Urinary bladder (tissue), 4 donors: ENCODE data around the gene OTULINL. TPM values are rescaled to one million over a fixed set of nuclear protein-coding genes. Genes with fewer than 3 reads are reported as not detected.

Source experiments
- DNase-seq: peaks from one replicate; pipeline ENCODE4 v3.0.0-alpha.2; 2015; ENCODE audit errors: extremely low spot score
- H3K27ac ChIP-seq: one replicate; pipeline ENCODE4 v1.5.1; 2013; ENCODE audit warnings: low read depth, mild to moderate bottlenecking, moderate library complexity
- H3K36me3 ChIP-seq: one replicate; pipeline ENCODE4 v1.6.1; 2013; ENCODE audit warnings: mild to moderate bottlenecking, moderate library complexity; ENCODE audit not compliant: insufficient read depth
- H3K4me1 ChIP-seq: one replicate; pipeline ENCODE4 v1.6.1; 2013; ENCODE audit warnings: mild to moderate bottlenecking, moderate library complexity; ENCODE audit not compliant: insufficient read depth
- H3K4me3 ChIP-seq: one replicate; pipeline ENCODE4 v1.5.1; 2013; ENCODE audit warnings: low read depth, low read length
- WGBS: extraction: QIAGEN DNeasy Blood & Tissue Kit; methylation state at CpG from one replicate; pipeline ENCODE4 v1.1.7; 2013; 5-methylcytosine and 5-hydroxymethylcytosine counted together
- polyA plus RNA-seq: library from polyadenylated mRNA; stranded (reverse); fragments of 200-250 nt; gene quantifications from one replicate; pipeline ENCODE4 v1.2.3, GENCODE V29; 2013
- total RNA-seq: library from RNA; depleted of rRNA; stranded (reverse); fragments of >200 nt; gene quantifications from one replicate; pipeline ENCODE4 v1.2.3, GENCODE V29; 2014
- donor health status: healthy with polysubstance abuse.
- donor health status: healthy.

The OTULINL gene
- total and polyA plus RNA-seq, 2 donors, result 7.1 to 13.0 TPM

- 69% methylated on average over 2 of the region's 2 CpGs for WGBS
- H3K4me3 ChIP-seq, result no peak overlapping the region
- no peak overlapping the region for H3K27ac ChIP-seq
- no peaks in the 10 kb centered on the region for H3K4me1 ChIP-seq
- H3K36me3 ChIP-seq, result peaks cover 2% of the 10 kb centered on the region
- DNase-seq, result no peak
Observed at GRCh38 chr5:14598225-14598624, 16.6 kb downstream of the OTULINL start.

- Histone ChIP-seq H3K36me3 (peaks cover 2% of the 10 kb centered on the region), H3K4me3 (no peak overlapping the region), H3K4me1 (no peaks in the 10 kb centered on the region), H3K27ac (no peak overlapping the region)
- DNase-seq, result no peak
- 93% methylated on average over 1 of the region's 1 CpG for WGBS
Observed at GRCh38 chr5:14599476-14600127, 18.0 kb downstream of the OTULINL start.

- Histone ChIP-seq H3K36me3 (peaks cover 2% of the 10 kb centered on the region), H3K4me3 (no peak overlapping the region), H3K4me1 (no peaks in the 10 kb centered on the region), H3K27ac (no peak overlapping the region)
- 90% methylated on average over 1 of the region's 1 CpG for WGBS
- no peak for DNase-seq
Observed at GRCh38 chr5:14600846-14601245, 19.3 kb downstream of the OTULINL start.

DNA sequence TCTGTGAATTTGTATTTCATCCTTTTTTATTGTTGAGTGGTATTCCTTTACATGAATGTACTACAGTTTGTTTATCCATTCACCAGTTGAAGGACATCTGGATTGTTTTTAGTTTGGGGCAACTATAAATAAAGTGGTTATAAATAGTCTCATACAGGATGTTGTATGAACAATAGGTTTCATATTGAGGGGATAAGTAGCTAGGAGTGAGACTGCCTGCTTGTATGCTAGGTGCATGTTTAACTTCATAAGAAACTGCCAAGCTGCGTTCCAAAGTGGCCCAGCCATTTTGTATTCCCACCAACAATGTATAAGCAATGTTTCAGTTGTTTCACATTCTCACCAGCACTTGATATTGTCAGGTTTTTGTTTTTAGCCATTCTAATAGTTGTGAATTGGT, 21.5 kb downstream of the OTULINL start:
- Histone ChIP-seq H3K4me1 (no peaks in the 10 kb centered on the region), H3K27ac (no peak overlapping the region), H3K36me3 (peaks cover 2% of the 10 kb centered on the region), H3K4me3 (no peak overlapping the region)
- 87% methylated on average over 1 of the region's 1 CpG for WGBS
- no peak for DNase-seq

DNA sequence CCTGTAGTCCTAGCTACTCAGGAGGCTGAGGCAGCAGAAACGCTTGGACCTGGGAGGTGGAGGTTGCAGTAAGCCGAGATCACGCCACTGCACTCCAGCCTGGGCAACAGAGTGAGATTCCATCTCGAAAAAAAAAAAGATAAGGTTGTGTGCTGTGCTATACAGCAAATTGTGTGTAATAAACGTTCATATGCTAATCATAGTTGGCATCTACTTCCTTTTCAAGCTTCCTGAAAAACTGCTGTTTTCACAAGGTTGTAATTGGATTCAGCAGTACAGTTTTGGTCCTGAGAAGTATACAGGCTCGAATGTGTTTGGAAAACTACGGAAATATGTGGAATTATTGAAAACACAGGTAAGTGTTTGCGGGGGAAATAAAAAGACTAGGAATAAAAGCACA, 25.5 kb downstream of the OTULINL start:
- H3K27ac ChIP-seq, result no peak overlapping the region
- H3K36me3 ChIP-seq, result peaks cover 2% of the 10 kb centered on the region
- 78% methylated on average over 8 of the region's 8 CpGs for WGBS
- DNase-seq, result no peak
- no peak overlapping the region for H3K4me3 ChIP-seq
- no peaks in the 10 kb centered on the region for H3K4me1 ChIP-seq

DNA sequence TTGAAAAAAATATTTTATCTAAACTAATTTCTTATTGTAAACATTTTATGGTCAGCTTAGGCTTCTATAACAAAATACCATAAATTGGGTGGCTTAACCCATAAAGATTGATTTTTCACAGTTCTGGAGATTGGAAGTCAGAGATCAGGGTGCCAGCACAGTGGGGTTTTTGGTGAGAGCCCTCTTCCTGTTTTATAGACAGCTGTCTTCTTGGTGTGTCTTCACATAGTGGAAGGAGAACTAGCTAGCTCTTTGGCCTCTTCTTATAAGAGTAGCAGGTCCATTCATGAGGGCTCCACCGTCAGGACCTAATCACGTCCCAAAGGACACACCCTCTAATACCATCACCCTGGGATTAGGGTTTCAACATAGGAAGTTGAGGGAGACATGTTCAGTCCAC, 26.6 kb downstream of the OTULINL start:
- no peaks in the 10 kb centered on the region for H3K4me1 ChIP-seq
- H3K4me3 ChIP-seq, result no peak overlapping the region
- 35% methylated on average over 2 of the region's 2 CpGs for WGBS
- DNase-seq, result no peak
- no peak overlapping the region for H3K27ac ChIP-seq
- H3K36me3 ChIP-seq, result no peaks in the 10 kb centered on the region

- no peak overlapping the region for H3K27ac ChIP-seq
- no peaks in the 10 kb centered on the region for H3K36me3 ChIP-seq
- no peaks in the 10 kb centered on the region for H3K4me1 ChIP-seq
- H3K4me3 ChIP-seq, result no peak overlapping the region
- 80% methylated on average over 2 of the region's 2 CpGs for WGBS
- no peak for DNase-seq
Observed at GRCh38 chr5:14611737-14612136, 30.1 kb downstream of the OTULINL start.

GRCh38 chr5:14614490-14614889, 32.9 kb downstream of the OTULINL start:
- no peaks in the 10 kb centered on the region for H3K4me1 ChIP-seq
- 90% methylated on average over 5 of the region's 5 CpGs for WGBS
- no peak overlapping the region for H3K4me3 ChIP-seq
- no peak overlapping the region for H3K27ac ChIP-seq
- no peak for DNase-seq
- no peaks in the 10 kb centered on the region for H3K36me3 ChIP-seq

DNA sequence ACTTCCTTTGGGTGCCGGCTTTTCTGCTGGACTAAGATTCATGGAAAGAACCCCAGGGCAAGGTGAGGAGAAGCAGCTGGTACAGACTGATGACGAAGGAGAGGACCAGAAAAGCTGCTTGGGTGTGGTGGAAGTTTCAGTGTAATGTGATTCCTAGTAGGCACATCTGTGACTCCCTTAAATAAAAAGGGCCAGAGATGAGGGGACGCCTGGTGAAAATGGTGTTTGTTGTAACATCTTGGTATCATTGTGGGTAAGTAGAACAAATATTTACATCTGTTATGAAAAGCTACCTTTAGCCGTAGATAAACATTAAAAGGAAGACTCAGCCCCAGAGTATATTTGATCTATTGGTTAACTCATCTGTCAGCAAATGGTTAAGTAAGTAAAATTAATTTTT, 33.8 kb downstream of the OTULINL start:
- WGBS, result 83% methylated on average over 4 of the region's 4 CpGs

DNA sequence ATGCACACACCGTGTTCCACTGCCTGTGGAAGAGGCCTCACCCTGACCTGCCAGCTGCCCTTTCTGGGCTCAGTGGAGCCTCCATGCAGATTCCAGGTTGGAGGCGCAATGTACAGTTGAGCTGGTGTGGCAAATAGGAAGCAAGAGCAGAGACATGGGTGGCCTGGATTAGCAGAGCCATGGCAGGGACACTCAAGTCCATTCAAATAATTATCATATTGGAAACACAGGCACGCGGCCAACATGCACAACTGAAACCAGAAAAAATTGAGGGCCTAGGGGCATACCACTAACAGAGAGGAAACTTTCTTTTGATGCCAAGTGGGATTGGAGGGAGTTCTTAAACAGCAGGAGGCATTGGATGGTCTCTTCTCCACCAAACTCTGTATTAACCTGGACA, 35.8 kb downstream of the OTULINL start:
- Histone ChIP-seq H3K27ac (no peak overlapping the region), H3K4me3 (no peak overlapping the region), H3K4me1 (no peaks in the 10 kb centered on the region), H3K36me3 (no peaks in the 10 kb centered on the region)
- no peak for DNase-seq
- WGBS, result 89% methylated on average over 4 of the region's 4 CpGs

More for the DNA sequence above, 33.8 kb downstream of the OTULINL start:
- H3K4me3 ChIP-seq, result no peak overlapping the region
- H3K27ac ChIP-seq, result no peak overlapping the region
- no peaks in the 10 kb centered on the region for H3K36me3 ChIP-seq
- no peak for DNase-seq
- H3K4me1 ChIP-seq, result no peaks in the 10 kb centered on the region

DNA sequence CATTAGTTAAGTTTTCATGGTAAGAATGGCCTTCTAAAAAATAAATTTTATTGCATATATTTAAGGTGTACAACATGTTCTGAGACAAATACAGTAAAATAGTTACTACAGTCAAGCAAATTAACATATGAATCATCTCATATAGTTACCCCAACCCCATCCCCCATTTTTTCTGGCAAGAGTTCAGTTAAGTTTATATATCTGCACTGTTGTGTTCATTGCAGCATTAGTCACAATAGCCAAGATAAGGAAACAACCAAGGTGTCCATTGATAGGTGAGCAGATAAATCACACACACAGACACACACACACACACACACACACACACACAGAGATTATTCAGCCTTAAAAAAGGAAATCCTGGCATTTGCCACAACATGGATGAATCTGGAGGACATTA, 45.7 kb downstream of the OTULINL start:
- Histone ChIP-seq H3K27ac (no peak overlapping the region), H3K4me1 (no peaks in the 10 kb centered on the region), H3K36me3 (no peaks in the 10 kb centered on the region), H3K4me3 (no peak overlapping the region)
- no peak for DNase-seq

GRCh38 chr5:14628346-14628745, 46.8 kb downstream of the OTULINL start:
- H3K4me1 ChIP-seq, result no peaks in the 10 kb centered on the region
- no peaks in the 10 kb centered on the region for H3K36me3 ChIP-seq
- DNase-seq, result no peak
- H3K27ac ChIP-seq, result no peak overlapping the region
- 7% methylated on average over 3 of the region's 3 CpGs for WGBS
- H3K4me3 ChIP-seq, result no peak overlapping the region

DNA sequence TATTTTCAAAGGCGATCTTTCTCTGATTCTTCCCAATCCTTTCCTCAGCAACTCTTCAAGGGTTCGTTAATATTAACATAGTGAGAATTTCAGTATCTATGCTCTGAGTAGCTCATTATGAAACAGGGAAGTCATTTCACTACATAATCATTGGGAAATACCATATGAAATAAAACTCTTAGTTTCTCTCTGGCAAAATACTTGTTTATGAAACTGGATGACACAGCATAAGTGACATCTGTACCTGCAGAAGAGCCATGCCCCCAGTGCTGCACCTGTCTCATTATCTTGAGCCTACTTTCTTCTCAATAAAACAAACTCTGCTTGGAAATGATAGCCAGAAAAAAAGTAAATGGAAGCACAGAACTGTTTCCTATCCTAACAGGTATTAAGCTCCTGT, 49.1 kb downstream of the OTULINL start:
- Histone ChIP-seq H3K27ac (no peak overlapping the region), H3K36me3 (no peaks in the 10 kb centered on the region), H3K4me1 (no peaks in the 10 kb centered on the region), H3K4me3 (no peak overlapping the region)
- no peak for DNase-seq
- 84% methylated on average over 2 of the region's 2 CpGs for WGBS

DNA sequence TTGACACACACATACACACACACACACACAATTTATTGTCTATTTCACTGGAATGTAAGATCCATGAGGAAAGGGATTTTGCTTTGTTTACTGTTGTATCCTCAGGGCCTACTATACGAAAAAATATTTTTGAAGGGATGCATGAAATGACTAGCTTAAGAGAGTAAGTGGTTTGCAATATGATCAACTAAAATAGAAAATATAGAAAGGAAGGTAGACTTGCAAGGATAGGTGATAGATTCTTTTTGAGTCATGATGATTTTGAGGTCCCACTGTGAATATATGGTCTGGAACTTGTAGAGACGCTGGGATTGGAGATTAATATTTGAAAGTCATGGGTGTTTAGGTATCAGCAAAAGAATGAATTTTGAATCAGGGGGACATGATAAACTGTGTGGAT, 54.1 kb downstream of the OTULINL start:
- 69% methylated on average over 2 of the region's 2 CpGs for WGBS
- H3K4me3 ChIP-seq, result no peak overlapping the region
- no peak overlapping the region for H3K27ac ChIP-seq
- no peak for DNase-seq
- no peaks in the 10 kb centered on the region for H3K36me3 ChIP-seq
- no peaks in the 10 kb centered on the region for H3K4me1 ChIP-seq

GRCh38 chr5:14640765-14641164, 59.2 kb downstream of the OTULINL start:
- DNase-seq, result no peak
- H3K4me3 ChIP-seq, result no peak overlapping the region
- 68% methylated on average over 10 of the region's 10 CpGs for WGBS
- H3K36me3 ChIP-seq, result no peaks in the 10 kb centered on the region
- H3K27ac ChIP-seq, result no peak overlapping the region
- H3K4me1 ChIP-seq, result no peaks in the 10 kb centered on the region
